ENCODE measurements around the gene TNFSF11.
A peak's percentile ranks its signal among the peaks of the same experiment; 100 is the strongest.

Gene TNFSF11

GRCh38 chr13:42571895-42572294, 2.1 kb upstream of the TNFSF11 start:
- no peak for DNase-seq (ENCODE audit: low read depth, low spot score)
- TF ChIP-seq EZH2 (IDR thresholded peaks at IDR 0.05), result no peak
- TF ChIP-seq FOXP2 (optimal IDR thresholded peaks at IDR 0.05; ENCODE audit: control extremely low read depth, extremely low read length, insufficient read depth), result no peak
- no peak for TF ChIP-seq POLR2AphosphoS5 (IDR thresholded peaks at IDR 0.05; ENCODE audit: borderline replicate concordance, low read depth, low read length)
- H3K4me3 ChIP-seq, result no peak overlapping the region

GRCh38 chr13:42574435-42575311, 721 bp downstream of the TNFSF11 start:
- Histone ChIP-seq H3K36me3 (ENCODE audit: insufficient read depth, low read length) (no peaks in the 10 kb centered on the region), H3K27ac (no peak overlapping the region), H3K9ac (ENCODE audit: insufficient read length) (no peak overlapping the region), H3K4me3 (no peak overlapping the region), H3K9me3 (ENCODE audit: low read depth, low read length) (no peaks in the 10 kb centered on the region)
- TF ChIP-seq FOXP2 (optimal IDR thresholded peaks at IDR 0.05; ENCODE audit: control extremely low read depth, extremely low read length, insufficient read depth) (no peak), POLR2AphosphoS5 (IDR thresholded peaks at IDR 0.05; ENCODE audit: borderline replicate concordance, low read depth, low read length) (no peak), EZH2 (IDR thresholded peaks at IDR 0.05) (peak; percentile 56)
- no peak for DNase-seq (ENCODE audit: low read depth, low spot score)

More at GRCh38 chr13:42571895-42572294, 2.1 kb upstream of the TNFSF11 start:
- Histone ChIP-seq H3K9ac (ENCODE audit: insufficient read length) (no peak overlapping the region), H3K9me3 (ENCODE audit: low read depth, low read length) (no peaks in the 10 kb centered on the region), H3K36me3 (ENCODE audit: insufficient read depth, low read length) (no peaks in the 10 kb centered on the region), H3K27ac (no peak overlapping the region)

- DNase-seq (ENCODE audit: low read depth, low spot score), result no peak
- no peak overlapping the region for H3K9ac ChIP-seq (ENCODE audit: insufficient read length)
- no peak overlapping the region for H3K4me3 ChIP-seq
- no peak overlapping the region for H3K27ac ChIP-seq
- TF ChIP-seq EZH2 (IDR thresholded peaks at IDR 0.05) (no peak), FOXP2 (optimal IDR thresholded peaks at IDR 0.05; ENCODE audit: control extremely low read depth, extremely low read length, insufficient read depth) (no peak), POLR2AphosphoS5 (IDR thresholded peaks at IDR 0.05; ENCODE audit: borderline replicate concordance, low read depth, low read length) (no peak)
- H3K36me3 ChIP-seq (ENCODE audit: insufficient read depth, low read length), result no peaks in the 10 kb centered on the region
- no peaks in the 10 kb centered on the region for H3K9me3 ChIP-seq (ENCODE audit: low read depth, low read length)
Measured at GRCh38 chr13:42575938-42576337, 2.0 kb downstream of the TNFSF11 start.

GRCh38 chr13:42577538-42577937, 3.6 kb downstream of the TNFSF11 start:
- H3K27ac ChIP-seq, result no peak overlapping the region
- no peak overlapping the region for H3K9ac ChIP-seq (ENCODE audit: insufficient read length)
- DNase-seq (ENCODE audit: low read depth, low spot score), result no peak
- TF ChIP-seq EZH2 (IDR thresholded peaks at IDR 0.05) (no peak), POLR2AphosphoS5 (IDR thresholded peaks at IDR 0.05; ENCODE audit: borderline replicate concordance, low read depth, low read length) (no peak), FOXP2 (optimal IDR thresholded peaks at IDR 0.05; ENCODE audit: control extremely low read depth, extremely low read length, insufficient read depth) (no peak)
- H3K4me3 ChIP-seq, result no peak overlapping the region
- H3K36me3 ChIP-seq (ENCODE audit: insufficient read depth, low read length), result no peaks in the 10 kb centered on the region
- H3K9me3 ChIP-seq (ENCODE audit: low read depth, low read length), result no peaks in the 10 kb centered on the region

- no peaks in the 10 kb centered on the region for H3K36me3 ChIP-seq (ENCODE audit: insufficient read depth, low read length)
- no peaks in the 10 kb centered on the region for H3K9me3 ChIP-seq (ENCODE audit: low read depth, low read length)
- H3K27ac ChIP-seq, result no peak overlapping the region
- TF ChIP-seq POLR2AphosphoS5 (IDR thresholded peaks at IDR 0.05; ENCODE audit: borderline replicate concordance, low read depth, low read length), result no peak
- no peak for TF ChIP-seq EZH2 (IDR thresholded peaks at IDR 0.05)
- TF ChIP-seq FOXP2 (optimal IDR thresholded peaks at IDR 0.05; ENCODE audit: control extremely low read depth, extremely low read length, insufficient read depth), result no peak
- no peak overlapping the region for H3K9ac ChIP-seq (ENCODE audit: insufficient read length)
- H3K4me3 ChIP-seq, result no peak overlapping the region
- no peak for DNase-seq (ENCODE audit: low read depth, low spot score)
Measured at GRCh38 chr13:42580644-42581043, 6.7 kb downstream of the TNFSF11 start.

GRCh38 chr13:42581427-42581826, 7.5 kb downstream of the TNFSF11 start:
- Histone ChIP-seq H3K9me3 (ENCODE audit: low read depth, low read length) (no peaks in the 10 kb centered on the region), H3K9ac (ENCODE audit: insufficient read length) (no peak overlapping the region)

GRCh38 chr13:42591602-42592001, 17.6 kb downstream of the TNFSF11 start:
- TF ChIP-seq POLR2AphosphoS5 (IDR thresholded peaks at IDR 0.05; ENCODE audit: borderline replicate concordance, low read depth, low read length) (no peak), EZH2 (IDR thresholded peaks at IDR 0.05) (no peak), FOXP2 (optimal IDR thresholded peaks at IDR 0.05; ENCODE audit: control extremely low read depth, extremely low read length, insufficient read depth) (no peak)
- H3K9me3 ChIP-seq (ENCODE audit: low read depth, low read length), result no peaks in the 10 kb centered on the region
- H3K4me3 ChIP-seq, result no peak overlapping the region
- no peak overlapping the region for H3K9ac ChIP-seq (ENCODE audit: insufficient read length)
- no peak overlapping the region for H3K27ac ChIP-seq
- DNase-seq (ENCODE audit: low read depth, low spot score), result no peak
- no peaks in the 10 kb centered on the region for H3K36me3 ChIP-seq (ENCODE audit: insufficient read depth, low read length)

More at GRCh38 chr13:42581427-42581826, 7.5 kb downstream of the TNFSF11 start:
- Histone ChIP-seq H3K27ac (no peak overlapping the region), H3K36me3 (ENCODE audit: insufficient read depth, low read length) (no peaks in the 10 kb centered on the region), H3K4me3 (no peak overlapping the region)
- DNase-seq (ENCODE audit: low read depth, low spot score), result no peak
- TF ChIP-seq EZH2 (IDR thresholded peaks at IDR 0.05), result no peak
- no peak for TF ChIP-seq FOXP2 (optimal IDR thresholded peaks at IDR 0.05; ENCODE audit: control extremely low read depth, extremely low read length, insufficient read depth)
- TF ChIP-seq POLR2AphosphoS5 (IDR thresholded peaks at IDR 0.05; ENCODE audit: borderline replicate concordance, low read depth, low read length), result no peak

- H3K4me3 ChIP-seq, result no peak overlapping the region
- DNase-seq (ENCODE audit: low read depth, low spot score), result no peak
- H3K9me3 ChIP-seq (ENCODE audit: low read depth, low read length), result no peaks in the 10 kb centered on the region
- no peak overlapping the region for H3K27ac ChIP-seq
- no peaks in the 10 kb centered on the region for H3K36me3 ChIP-seq (ENCODE audit: insufficient read depth, low read length)
- TF ChIP-seq POLR2AphosphoS5 (IDR thresholded peaks at IDR 0.05; ENCODE audit: borderline replicate concordance, low read depth, low read length) (no peak), EZH2 (IDR thresholded peaks at IDR 0.05) (no peak), FOXP2 (optimal IDR thresholded peaks at IDR 0.05; ENCODE audit: control extremely low read depth, extremely low read length, insufficient read depth) (no peak)
- H3K9ac ChIP-seq (ENCODE audit: insufficient read length), result no peak overlapping the region
Measured at GRCh38 chr13:42592915-42593900, 19.3 kb downstream of the TNFSF11 start.
